Endothelial cell of umbilical vein (primary cell): Measurements from ENCODE around the gene DERA. TPM values are rescaled to one million over a fixed set of nuclear protein-coding genes. Genes with fewer than 3 reads are reported as not detected.

Source experiments
- BruUV-seq: library from RNA; stranded (reverse); fragments of 400-500 nt; replicated peaks from 2 replicates; lab custom pipeline; 2021; lab: Mats Ljungman, UMichigan
- CTCF ChIA-PET: fragments of 300-600, 350-600 bp; sonication (Branson Sonifier 250); formaldehyde crosslinking; loops from one replicate; lab custom pipeline; 2021; ENCODE audit warnings: antibody characterized with exemption, inconsistent platforms; lab: Charles Lee
- POLR2A ChIA-PET: fragments of 300-600, 350-600 bp; sonication (Branson Sonifier 250); formaldehyde crosslinking; loops from one replicate; lab custom pipeline; 2021; ENCODE audit warnings: antibody characterized with exemption, inconsistent platforms; lab: Charles Lee
- DNase-seq: peaks from one replicate; pipeline ENCODE4 v3.0.0-alpha.2; 2011; ENCODE audit warnings: low read depth, low spot score
- FAIRE-seq: peaks from 2 replicates; lab custom pipeline; 2011; peaks lifted over from hg19 to GRCh38; lab: Jason Lieb, UNC
- H2AFZ ChIP-seq: 2 replicates; pipeline ENCODE4 v1.6.0; 2012; ENCODE audit warnings: low read depth, low read length, control low read depth, inconsistent platforms
- H3K27ac ChIP-seq: 2 replicates; pipeline ENCODE4 v1.5.1; 2011; ENCODE audit warnings: low read depth, mild to moderate bottlenecking, control low read depth, low read length, moderate library complexity; ENCODE audit not compliant: insufficient read depth
- H3K27me3 ChIP-seq, 2 experiments: 2 replicates each; pipeline versions ENCODE4 v1.6.0 to v1.6.1; 2011; ENCODE audit warnings: low read length in 2 of 2, mixed read lengths in 1 of 2; ENCODE audit not compliant: control insufficient read depth in 2 of 2, insufficient read depth in 2 of 2
- H3K36me3 ChIP-seq, 2 experiments: 2 replicates in 1 of 2; 3 replicates in 1 of 2; pipeline ENCODE4 v1.5.1; 2011; ENCODE audit warnings: low read length in 2 of 2, mild to moderate bottlenecking in 1 of 2, moderate library complexity in 1 of 2; ENCODE audit not compliant: control insufficient read depth in 2 of 2, insufficient read depth in 2 of 2; ENCODE audit errors: extremely low read depth in 1 of 2
- H3K4me1 ChIP-seq: 3 replicates; pipeline ENCODE4 v1.5.1; 2011; ENCODE audit warnings: mild to moderate bottlenecking, low read length; ENCODE audit not compliant: control insufficient read depth, insufficient read depth; ENCODE audit errors: extremely low read depth
- H3K4me2 ChIP-seq: 2 replicates; pipeline ENCODE4 v1.6.1; 2011; ENCODE audit warnings: low read length, control low read depth, mixed read lengths; ENCODE audit not compliant: insufficient read depth
- H3K4me3 ChIP-seq, 3 experiments: fragments of 200-600 bp in 1 of 3; sonication (generic), shearing (Covaris generic) in 1 of 3; replicated peaks in 1 of 3; 2 replicates each; pipeline ENCODE4 v1.5.1; 2011 to 2016; ENCODE audit warnings: control low read depth in 3 of 3, low read length in 3 of 3, mild to moderate bottlenecking in 2 of 3, inconsistent platforms in 1 of 3, low read depth in 1 of 3, moderate library complexity in 1 of 3; ENCODE audit not compliant: insufficient read depth in 1 of 3
- H3K79me2 ChIP-seq: 2 replicates; pipeline ENCODE4 v1.6.0; 2012; ENCODE audit warnings: low read length, inconsistent platforms; ENCODE audit not compliant: control insufficient read depth, insufficient read depth
- H3K9ac ChIP-seq: replicated peaks from 2 replicates; pipeline ENCODE3; 2011; ENCODE audit warnings: low read length, control low read depth; ENCODE audit not compliant: insufficient read depth; ENCODE audit errors: extremely low read depth
- H3K9me1 ChIP-seq: replicated peaks from 3 replicates; pipeline ENCODE4 v1.6.0; 2011; ENCODE audit warnings: mild to moderate bottlenecking, low read length; ENCODE audit not compliant: control insufficient read depth, insufficient read depth; ENCODE audit errors: extremely low read depth
- H3K9me3 ChIP-seq: replicated peaks from 2 replicates; pipeline ENCODE4 v1.5.1; 2012; ENCODE audit warnings: low read length, inconsistent platforms; ENCODE audit not compliant: control insufficient read depth, insufficient read depth
- H4K20me1 ChIP-seq: replicated peaks from 2 replicates; pipeline ENCODE3; 2011; ENCODE audit warnings: mild to moderate bottlenecking, low read length; ENCODE audit not compliant: control insufficient read depth, insufficient read depth; ENCODE audit errors: extremely low read depth
- EZH2 ChIP-seq: IDR thresholded peaks from 2 replicates; pipeline ENCODE4 v1.6.1; 2012; ENCODE audit warnings: borderline replicate concordance, low read depth, mild to moderate bottlenecking, moderate library complexity, low read length, inconsistent platforms; ENCODE audit not compliant: severe bottlenecking
- FOS ChIP-seq: IDR thresholded peaks from 2 replicates; pipeline ENCODE4 v1.6.1; 2011; ENCODE audit warnings: mild to moderate bottlenecking, low read length, moderate library complexity, borderline replicate concordance; ENCODE audit not compliant: insufficient read depth
- GATA2 ChIP-seq: IDR thresholded peaks from 2 replicates; pipeline ENCODE4 v1.7.0; 2011; ENCODE audit warnings: low read depth, mild to moderate bottlenecking, moderate library complexity, mixed read lengths, low read length; ENCODE audit not compliant: insufficient read length, insufficient read depth
- JUN ChIP-seq: IDR thresholded peaks from 2 replicates; pipeline ENCODE4 v1.6.1; 2011; ENCODE audit warnings: borderline replicate concordance, low read depth; ENCODE audit not compliant: insufficient read length, insufficient read depth
- MYC ChIP-seq: IDR thresholded peaks from one replicate; pipeline ENCODE4 v1.6.1; 2011; ENCODE audit warnings: mild to moderate bottlenecking, low read depth, low read length
- POLR2A ChIP-seq: IDR thresholded peaks from 2 replicates; pipeline ENCODE4 v1.6.1; 2012; ENCODE audit warnings: low read depth, mild to moderate bottlenecking, control low read depth, low read length
- POLR2AphosphoS5 ChIP-seq: IDR thresholded peaks from 2 replicates; pipeline ENCODE4 v1.6.1; 2012; ENCODE audit warnings: low read depth, mild to moderate bottlenecking, control low read depth, low read length, moderate library complexity; ENCODE audit not compliant: insufficient read depth
- dilution Hi-C: fragments of 300-500 bp; cut with MboI; formaldehyde crosslinking; loops from one replicate; pipeline ENCODE4 v1.15.0; 2019; ENCODE audit warnings: low sequenced_read_pairs; ENCODE audit not compliant: extremely low pct_ligation_motif_present
- intact Hi-C: fragments of 100-400 bp; cut with micrococcal nuclease; formaldehyde crosslinking; loops from one replicate; pipeline ENCODE4 v1.10.0; 2022
- polyA plus RNA-seq, 4 experiments: library from polyadenylated mRNA; depleted of rRNA in 3 of 4; stranded (reverse) in 3 of 4; unstranded in 1 of 4; fragments of >200 nt; gene quantifications; 2 replicates each; pipeline versions ENCODE4 v1.2.1 to v1.2.3, GENCODE V29; 2011 to 2012; ENCODE audit warnings: missing spikeins in 1 of 4
- total RNA-seq: library from RNA; stranded (reverse); gene quantifications from 2 replicates; pipeline ENCODE4 v1.2.3, GENCODE V29; 2021
- TF ChIP-seq, protein P1 (sequence below), 2 donors: IDR thresholded peaks; 1 replicate in 1 of 2; 2 replicates in 1 of 2; pipeline ENCODE4 v1.5.1; 2011; ENCODE audit warnings: low read length in 2 of 2, mild to moderate bottlenecking in 2 of 2, moderate library complexity in 2 of 2, control low read depth in 1 of 2, inconsistent platforms in 1 of 2, low read depth in 1 of 2; ENCODE audit not compliant: insufficient read depth in 1 of 2; ENCODE audit errors: extremely low read depth in 1 of 2
- TF ChIP-seq, protein P2 (sequence below): IDR thresholded peaks from 2 replicates; pipeline ENCODE4 v1.6.1; 2011; ENCODE audit not compliant: insufficient read depth, insufficient read length

The DERA gene
- total and polyA plus RNA-seq, 2 donors (not counting 3 experiments of a cell fraction or from before 2014, with no cell fraction given): 19.8 to 41.5 TPM

DNA sequence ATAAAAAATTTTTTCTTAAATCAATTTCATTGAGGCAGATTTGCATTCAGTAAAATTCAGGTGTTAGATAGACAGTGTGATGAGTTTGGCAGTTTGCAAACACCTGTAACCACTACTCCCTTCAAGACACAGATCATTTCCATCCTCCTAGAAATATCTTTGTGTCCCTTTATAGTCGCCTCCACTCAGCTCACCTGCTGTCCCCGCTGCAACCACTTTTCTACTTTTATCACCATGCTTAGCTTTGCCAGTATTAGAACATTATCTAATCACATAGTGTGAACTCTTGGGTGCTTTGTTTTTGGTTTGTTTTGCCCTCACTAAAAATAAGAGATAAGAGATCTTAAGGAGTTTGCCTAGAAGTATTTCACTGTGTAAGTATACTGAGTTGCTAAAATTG is 73.8 kb downstream of the DERA start:
- Histone ChIP-seq H4K20me1 (no peaks in the 10 kb centered on the region), H2AFZ (no peak overlapping the region), H3K9me1 (no peaks in the 10 kb centered on the region), H3K79me2 (no peaks in the 10 kb centered on the region), H3K27ac (no peak overlapping the region), H3K27me3 (no peaks in the 10 kb centered on the region), H3K9me3 (no peaks in the 10 kb centered on the region), H3K9ac (no peak overlapping the region), H3K4me1 (peaks cover 13% of the 10 kb centered on the region), H3K4me3 (no peak overlapping the region), H3K4me2 (no peak overlapping the region), H3K36me3 (peaks cover 4 to 5% of the 10 kb centered on the region in 2 experiments)
- DNase-seq (no peak), FAIRE-seq (no peak)
- BruUV-seq: no TSS peak
- ChIA-PET CTCF (interaction anchor here (1.8 kb wide), 1 partner anchor 1657 kb away, joined by 5 read pairs; no protein-coding TSS in a partner anchor), POLR2A (no interaction called here)
- dilution Hi-C loops (no loop called here), intact Hi-C loops (no loop called here)
- TF ChIP-seq EZH2 (no peak), MYC (no peak), JUN (no peak), POLR2A (no peak), GATA2 (no peak), POLR2AphosphoS5 (no peak), FOS (no peak)
- TF ChIP-seq, protein P1, sequence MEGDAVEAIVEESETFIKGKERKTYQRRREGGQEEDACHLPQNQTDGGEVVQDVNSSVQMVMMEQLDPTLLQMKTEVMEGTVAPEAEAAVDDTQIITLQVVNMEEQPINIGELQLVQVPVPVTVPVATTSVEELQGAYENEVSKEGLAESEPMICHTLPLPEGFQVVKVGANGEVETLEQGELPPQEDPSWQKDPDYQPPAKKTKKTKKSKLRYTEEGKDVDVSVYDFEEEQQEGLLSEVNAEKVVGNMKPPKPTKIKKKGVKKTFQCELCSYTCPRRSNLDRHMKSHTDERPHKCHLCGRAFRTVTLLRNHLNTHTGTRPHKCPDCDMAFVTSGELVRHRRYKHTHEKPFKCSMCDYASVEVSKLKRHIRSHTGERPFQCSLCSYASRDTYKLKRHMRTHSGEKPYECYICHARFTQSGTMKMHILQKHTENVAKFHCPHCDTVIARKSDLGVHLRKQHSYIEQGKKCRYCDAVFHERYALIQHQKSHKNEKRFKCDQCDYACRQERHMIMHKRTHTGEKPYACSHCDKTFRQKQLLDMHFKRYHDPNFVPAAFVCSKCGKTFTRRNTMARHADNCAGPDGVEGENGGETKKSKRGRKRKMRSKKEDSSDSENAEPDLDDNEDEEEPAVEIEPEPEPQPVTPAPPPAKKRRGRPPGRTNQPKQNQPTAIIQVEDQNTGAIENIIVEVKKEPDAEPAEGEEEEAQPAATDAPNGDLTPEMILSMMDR (IDR thresholded peaks at IDR 0.05; ENCODE audit: extremely low read depth in 1 of 2, insufficient read depth in 1 of 2, low read depth in 1 of 2, low read length in 2 of 2): no peak
- TF ChIP-seq, protein P2, sequence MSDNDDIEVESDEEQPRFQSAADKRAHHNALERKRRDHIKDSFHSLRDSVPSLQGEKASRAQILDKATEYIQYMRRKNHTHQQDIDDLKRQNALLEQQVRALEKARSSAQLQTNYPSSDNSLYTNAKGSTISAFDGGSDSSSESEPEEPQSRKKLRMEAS: no peak
